Measurements from ENCODE around the gene KCNA10.
A peak's percentile ranks its signal among the peaks of the same experiment; 100 is the strongest.

The KCNA10 gene

DNA sequence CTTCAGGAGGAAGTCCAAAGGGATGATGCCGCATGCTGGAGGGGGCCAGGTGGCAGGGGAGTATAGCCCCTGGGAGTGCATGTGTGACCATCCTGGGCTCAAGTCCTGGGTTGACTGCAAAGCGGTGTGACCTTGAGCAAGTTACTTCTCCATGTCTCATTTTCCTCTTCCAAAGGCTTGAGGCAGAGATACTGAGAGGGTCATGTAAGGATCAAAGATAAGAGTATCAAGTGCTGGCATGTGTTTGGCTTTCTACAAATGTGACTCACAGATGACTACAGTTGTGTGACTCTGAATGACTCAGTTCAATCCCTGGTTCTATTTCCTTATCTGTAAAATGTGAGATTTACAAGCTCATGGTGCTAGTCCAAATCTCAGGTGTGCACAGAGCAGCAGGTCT, 41.9 kb downstream of the KCNA10 start:
- DNase-seq, result peak in 1 of 2 experiments; percentile 19

DNA sequence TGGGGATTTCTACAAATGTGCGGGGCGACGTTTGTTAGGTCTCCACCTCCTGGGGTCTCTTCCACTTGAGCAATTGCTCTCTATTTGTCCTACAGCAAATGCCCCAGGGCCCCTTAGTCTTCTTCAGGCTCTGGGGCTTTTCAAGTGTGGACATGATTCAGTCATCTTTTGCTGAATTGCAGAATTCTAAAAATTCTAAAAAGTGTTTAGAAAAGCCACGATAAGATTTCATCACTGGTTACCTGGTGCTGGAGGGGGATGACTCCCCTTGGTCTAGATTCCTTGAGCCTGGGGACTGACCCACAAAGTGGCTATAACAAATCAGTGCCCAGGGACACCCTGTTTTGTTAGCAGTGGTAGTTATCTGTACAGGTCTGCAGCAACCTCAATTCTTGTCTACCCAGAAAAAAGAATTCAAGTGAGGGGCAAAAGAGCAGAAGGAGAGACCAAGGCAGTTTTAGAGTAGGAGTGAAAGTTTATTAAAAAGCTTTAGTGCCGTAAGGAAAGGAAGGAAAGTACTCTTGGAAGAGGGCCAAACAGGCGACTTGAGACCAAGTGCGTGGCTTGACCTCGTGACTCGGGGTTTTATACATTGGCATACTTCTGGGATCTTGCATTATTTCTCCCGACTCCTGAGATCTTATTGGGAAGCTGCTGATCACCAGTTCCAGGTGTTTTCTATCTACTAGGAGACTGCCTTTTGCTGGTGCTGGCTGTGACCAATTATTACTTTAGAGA, 42.8 kb downstream of the KCNA10 start:
- DNase-seq, result no peak

DNA sequence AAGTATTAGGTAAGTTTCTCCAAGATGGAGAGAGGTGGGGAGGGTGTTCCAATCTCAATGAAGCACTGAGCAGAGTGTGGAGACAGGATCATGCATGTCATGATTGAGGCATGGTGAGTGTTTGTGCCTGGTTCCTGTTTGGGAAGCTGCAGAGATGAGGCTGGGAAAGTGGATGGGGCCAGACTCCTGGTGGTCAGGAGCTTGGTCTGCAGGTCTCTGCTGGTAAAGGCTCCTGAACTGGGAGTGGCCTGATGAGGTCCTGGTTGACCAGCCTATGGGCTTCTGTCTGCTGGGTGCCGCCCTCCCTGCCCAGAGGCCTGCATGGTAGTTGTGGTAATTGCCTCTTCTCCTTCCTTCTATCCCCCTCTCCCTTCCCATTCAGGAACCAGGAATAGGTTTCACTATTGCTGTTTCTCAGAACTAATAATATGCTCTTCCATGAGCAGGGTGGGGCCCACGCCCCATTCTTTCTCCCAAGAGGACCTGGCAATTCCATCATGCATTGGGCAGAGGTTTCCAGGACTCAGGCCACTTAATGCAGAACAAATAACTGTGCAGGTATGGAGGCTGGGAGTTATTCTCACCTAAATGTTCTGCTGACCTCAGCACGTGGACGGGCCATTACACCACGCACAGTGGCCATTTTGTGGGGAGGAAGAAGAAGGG, 43.5 kb downstream of the KCNA10 start:
- no peak for DNase-seq

DNA sequence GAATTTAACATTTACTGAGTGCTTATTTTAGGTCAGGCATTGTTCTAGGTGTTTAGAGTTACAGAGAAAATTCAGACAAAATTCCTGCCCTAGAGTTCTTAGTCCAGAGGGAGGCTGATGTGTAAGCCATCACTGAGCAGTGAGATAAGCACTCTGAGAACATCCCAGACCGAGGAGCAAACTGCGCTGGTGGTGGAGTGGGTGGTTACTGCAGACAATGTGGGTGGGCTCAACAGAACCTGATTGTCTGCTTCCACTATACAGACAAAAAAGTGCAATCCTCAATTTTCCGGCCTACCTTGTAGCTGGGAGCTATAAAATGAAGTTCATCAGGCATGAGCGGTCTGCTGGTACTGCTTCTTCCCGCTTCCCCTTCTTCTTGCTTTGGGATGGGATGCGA, 44.5 kb downstream of the KCNA10 start:
- DNase-seq, result no peak

DNA sequence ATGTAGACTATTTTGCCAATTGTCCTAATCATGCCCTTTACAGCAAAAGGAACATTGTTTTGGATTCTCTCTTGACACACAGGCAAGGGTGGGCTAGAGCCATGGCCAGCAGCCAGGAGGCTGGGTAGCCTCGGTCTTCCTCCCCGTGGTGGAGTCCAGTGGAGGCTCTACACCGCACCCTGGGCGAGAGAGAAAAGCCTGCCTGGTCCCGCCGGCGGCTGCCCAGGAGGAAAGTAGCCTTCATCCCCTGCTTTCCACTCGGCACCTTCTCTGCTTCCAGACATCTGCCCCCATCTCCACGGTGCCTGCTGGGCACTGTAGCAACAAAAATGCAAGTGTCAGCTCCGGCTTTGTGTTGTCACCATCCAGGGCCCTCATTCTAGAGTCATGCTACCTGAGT, 46.4 kb downstream of the KCNA10 start:
- no peak for DNase-seq

- DNase-seq, result no peak
Observed at GRCh38 chr1:110471131-110471530, 47.8 kb downstream of the KCNA10 start.
